ENCODE measurements around the gene CRYBG1.

GRCh38 chr6:106535012-106535411 is 174.5 kb downstream of the CRYBG1 start:
- TF ChIP-seq CTCF (conservative IDR thresholded peaks at IDR 0.05 in 1 of 2, IDR thresholded peaks at IDR 0.05 in 1 of 2; ENCODE audit: extremely low read depth in 1 of 2, insufficient read depth in 1 of 2, low read depth in 1 of 2, low read length in 2 of 2) = no peak
- no peak for TF ChIP-seq EZH2 (IDR thresholded peaks at IDR 0.05; ENCODE audit: borderline replicate concordance, low read length)

All from mammary epithelial cell (primary cell).